ENCODE measurements around the gene AXDND1.

The AXDND1 gene

DNA sequence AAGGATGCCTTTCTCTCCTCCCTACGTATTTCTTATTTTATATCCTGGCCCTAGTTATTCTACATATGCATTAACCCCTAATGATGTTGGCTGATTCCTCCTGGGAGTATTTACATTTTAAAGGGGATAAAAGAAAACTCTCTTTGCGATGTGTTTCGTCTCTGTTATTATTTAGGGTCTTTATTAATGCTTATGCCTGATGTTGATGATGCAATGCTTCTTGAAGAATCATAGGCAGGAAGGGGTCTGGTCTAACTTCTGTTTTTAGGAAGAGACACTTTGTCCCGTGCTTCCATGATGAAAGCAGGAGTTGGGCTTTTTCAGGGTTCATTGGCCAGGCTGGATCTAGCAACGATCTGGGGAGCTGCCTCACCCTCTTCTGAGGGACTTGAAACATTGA lies 210.7 kb downstream of the AXDND1 start:
- no peak for FAIRE-seq

DNA sequence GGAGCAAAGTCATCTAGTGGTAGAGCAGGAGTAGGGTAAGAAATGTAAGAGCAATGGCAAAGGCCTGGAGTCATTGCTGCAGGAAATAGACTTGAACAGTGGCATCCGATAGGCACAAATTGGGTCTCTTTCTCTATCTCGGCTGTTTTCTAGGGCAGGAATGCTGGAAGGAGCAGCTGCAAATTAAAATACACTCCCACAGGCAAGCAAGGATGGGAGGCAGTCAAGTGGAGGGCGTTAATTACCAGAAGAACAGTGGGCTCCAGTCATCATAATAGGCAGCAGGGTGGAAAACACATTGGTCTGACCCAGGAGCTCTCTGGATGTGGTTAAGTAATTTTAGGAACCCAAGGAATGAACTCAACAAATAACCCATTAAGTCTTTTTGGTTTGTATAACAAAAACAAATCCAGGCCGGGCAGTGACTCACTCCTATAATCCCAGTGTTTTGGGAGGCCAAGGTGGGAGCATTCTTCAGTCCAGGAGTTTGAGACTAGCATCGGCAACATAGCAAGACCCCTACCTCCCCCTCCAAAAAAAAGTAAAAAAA lies 218.1 kb downstream of the AXDND1 start:
- FAIRE-seq, result no peak

DNA sequence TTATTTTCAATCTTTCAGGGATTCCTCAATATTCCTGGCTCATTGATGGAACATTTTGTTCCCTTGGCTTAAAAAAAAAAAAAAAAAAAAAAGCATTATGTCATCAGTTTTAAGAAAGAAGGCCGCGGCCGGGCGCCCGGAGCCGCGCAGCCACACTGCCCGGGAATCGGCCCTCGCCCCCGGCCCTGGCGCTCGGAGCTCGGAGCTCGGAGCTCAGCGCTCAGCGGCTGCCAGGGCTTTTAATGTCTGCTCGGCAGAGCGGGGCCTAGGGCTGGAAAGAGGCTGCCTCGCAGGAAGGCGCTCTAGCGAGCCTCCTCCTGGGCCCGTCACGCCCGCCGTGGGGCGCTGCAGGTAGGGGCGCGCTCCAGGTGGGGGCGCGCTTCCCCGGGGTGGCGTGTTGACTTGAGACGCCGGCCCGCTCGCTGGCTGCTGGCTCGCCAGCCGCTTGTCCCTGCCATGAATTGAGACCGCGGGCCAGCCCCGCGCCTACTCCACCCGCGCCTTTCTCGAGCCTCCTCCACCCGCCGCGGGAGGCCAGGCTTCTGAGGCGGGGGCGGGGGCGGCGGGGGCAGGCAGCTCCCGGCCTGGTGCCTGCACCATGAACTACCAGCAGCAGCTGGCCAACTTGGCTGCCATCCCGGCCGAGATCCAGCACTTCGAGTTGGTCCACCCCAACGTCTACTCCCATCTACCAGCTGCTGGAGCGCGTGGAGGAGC lies 220.5 kb downstream of the AXDND1 start:
- FAIRE-seq, result no peak

DNA sequence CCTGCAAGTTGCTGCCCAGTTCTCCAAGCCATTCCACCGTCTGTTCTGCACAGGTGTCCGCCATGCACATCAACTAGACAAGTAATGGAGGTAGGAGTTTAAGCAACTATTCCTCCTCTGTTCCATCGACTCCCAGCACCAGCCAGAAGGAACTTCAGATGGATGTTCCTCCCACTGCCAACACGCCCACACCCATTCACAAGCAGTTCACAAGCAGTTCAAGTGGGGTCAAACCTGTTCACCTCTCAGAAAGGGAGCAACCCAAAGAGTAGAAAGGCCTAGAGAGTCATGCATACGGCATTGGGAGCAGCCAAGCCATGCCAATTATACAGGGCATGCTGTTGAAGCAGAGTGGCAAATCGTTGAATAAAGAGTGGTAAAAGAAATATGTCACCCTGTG lies 221.6 kb downstream of the AXDND1 start:
- FAIRE-seq, result no peak

DNA sequence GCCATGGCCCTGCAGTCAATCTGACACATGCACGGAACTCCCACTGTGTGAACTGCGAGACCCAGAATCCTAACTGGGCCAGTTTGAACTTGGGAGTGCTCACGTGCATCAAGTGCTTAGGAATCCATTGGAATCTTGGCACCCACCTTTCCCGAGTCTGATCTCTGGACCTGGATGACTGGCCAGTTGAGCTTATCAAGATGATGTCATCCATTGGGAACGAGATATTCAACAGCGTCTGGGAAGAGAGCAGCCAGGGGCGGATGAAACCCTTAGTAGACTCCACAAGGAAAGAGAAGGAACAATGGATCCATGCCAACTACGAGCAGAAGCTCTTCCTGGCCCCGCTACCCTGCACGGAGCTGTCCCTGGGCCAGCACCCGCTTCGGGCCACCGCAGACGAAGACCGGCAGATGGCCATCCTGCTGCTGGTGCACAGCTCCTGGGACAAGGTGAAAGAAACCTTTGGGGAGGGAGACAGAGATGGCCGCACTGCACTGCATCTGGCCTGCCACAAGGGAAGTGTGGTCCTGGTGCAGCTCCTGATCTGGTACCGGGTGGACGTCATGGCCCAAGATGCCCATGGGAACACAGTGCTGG lies 222.8 kb downstream of the AXDND1 start:
- no peak for FAIRE-seq

DNA sequence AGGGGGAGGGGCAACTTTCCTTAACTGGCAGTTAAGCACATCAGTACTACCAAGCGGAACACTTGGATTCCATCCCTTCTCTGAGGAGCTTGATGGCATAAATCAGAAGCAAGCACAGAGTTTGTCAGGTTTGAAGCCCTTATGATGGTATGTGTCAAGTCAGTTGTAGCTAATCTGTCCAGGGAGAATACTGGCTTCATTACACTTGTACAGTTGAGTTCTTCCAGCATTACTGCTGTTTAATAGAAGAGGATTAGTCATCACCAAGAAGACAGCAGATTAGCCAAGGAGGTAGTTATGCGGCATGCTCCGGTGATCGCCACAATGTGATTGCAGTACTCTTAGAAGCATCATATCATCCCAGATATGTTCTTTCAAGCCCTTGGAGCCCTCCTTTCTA lies 223.7 kb downstream of the AXDND1 start:
- FAIRE-seq, result no peak

DNA sequence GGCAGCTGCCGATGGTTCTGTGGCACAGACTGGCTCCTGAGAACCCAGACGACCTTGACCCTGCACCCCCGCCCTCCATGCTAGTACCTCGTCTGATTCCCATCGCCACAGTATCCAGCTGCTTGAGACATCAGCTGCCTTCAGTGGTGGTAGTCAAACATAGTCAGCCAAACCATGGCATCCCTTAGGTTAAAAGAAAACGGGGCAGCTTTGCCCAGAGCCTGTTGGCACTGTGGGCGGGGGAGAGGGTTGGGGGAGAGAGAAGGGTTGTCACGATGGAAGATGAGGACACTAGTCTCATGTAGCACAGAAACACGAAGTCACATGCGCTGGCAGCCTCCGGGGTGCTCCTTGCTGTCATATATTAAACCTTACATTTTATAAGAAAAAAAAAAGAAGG lies 224.9 kb downstream of the AXDND1 start:
- FAIRE-seq, result no peak

DNA sequence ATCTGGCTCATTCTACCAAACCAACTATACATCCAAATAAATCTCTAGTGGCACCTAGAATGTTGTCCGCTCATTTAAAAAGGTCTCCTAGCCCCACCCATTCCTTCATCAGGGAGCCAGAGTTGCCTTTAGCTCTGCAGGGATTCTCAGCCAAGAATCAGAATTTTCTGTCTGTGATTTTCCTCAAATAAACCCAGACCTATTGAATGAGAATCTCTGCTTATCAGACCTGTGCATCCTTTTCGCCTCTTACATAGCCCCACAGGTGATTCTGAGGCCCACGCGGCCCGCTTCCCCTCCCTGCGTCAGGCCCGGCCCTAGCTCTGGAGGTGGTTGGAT lies 225.5 kb downstream of the AXDND1 start:
- FAIRE-seq, result no peak

DNA sequence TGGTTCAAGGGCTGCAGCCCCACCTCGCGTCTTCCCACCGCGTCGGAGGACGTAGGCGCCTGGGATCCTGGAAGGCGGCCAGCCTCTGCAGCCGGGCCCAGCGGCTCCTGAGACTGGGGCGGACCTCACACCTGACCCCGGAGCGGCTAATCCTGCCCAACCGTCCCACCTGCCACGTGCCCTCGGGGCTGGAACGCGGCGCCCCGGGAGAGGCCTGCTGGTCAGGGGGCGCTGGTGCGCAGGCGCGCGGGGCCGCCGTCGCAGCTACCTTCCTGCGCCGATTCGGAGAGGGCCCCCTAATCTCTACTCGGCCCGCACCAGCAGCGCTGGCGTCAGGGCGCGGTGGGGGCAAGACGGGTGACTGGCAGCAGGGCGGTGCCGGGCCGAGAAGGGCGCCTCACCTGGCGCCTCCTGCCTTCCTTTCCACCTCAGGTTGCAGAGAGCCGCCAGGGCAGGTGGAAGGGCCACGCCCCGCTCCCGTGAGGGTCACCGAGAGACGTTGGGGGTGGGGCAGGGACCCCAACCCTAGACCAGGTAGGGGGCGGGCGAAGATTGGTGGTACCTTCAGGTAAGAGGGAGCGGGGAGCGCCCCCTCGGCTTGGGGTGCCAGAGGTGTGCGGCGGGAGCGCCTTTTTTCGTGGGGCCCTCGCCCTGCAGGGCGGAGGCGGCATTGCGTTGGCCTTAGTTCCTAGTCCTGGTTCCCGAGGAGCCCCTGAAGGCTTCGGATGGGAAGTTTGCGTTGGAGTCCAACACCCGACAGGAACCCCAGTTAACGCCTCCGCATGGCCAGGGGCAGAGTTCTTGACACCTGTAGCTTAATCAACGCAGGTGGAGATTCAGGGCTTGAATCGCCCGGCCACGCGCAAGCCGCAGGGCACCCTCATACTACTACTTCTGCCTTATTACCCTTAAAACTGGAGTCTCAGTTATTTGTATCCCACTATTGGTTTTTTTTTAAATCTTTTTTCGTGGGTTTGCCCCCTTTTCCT lies 226.1 kb downstream of the AXDND1 start, which contains the start of gene TDRD5:
TSS of gene TDRD5 (plus strand) at position 241 of the 989 bp plus-strand sequence. CDS start 784 bp downstream, outside the sequence.
- FAIRE-seq, result no peak

DNA sequence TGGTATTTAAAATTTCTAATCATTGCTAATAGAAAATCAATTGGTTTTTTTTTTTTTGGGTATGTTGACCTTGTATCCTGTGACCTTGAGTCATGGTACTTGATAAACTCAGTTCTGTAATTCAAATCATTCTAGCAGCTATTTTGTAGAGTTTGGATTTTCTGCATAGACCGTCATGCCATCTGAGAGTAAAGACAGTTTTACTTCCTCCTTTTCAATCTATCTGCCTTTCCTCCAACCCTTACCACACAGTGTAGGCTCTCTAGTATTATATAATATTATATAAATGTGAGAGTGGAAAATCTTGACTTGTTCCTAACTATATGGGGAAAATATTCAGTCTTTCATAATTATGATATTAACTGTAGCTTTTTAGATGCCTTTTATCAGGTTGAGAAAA lies 232.9 kb downstream of the AXDND1 start:
- no peak for FAIRE-seq

DNA sequence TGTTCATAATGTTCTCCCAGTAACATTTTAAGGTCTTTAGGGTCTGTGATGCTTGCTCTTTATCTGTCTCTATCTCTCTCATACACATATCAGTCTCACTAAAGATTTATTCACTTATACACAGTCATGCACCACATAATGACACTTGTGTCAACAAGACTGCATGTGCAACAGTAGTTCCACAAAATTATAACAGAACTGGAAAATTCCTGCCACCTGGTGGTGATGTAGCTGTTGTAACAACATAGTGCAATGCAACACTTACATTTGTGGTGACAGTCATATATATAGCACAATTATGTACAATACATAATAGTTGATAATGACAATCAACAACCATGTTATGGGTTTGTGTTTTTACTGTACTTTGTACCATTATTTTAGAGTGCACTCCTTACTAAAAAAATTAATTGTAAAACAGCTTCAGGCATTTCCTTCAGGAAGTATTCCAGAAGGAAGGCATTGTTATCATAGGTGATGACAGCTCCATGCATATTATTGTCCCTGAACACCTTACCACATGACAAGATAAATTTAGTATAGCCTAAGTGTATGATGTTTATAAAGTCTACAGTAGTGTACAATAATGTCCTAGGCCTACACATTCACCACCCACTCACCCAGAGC lies 234.0 kb downstream of the AXDND1 start:
- FAIRE-seq, result no peak

DNA sequence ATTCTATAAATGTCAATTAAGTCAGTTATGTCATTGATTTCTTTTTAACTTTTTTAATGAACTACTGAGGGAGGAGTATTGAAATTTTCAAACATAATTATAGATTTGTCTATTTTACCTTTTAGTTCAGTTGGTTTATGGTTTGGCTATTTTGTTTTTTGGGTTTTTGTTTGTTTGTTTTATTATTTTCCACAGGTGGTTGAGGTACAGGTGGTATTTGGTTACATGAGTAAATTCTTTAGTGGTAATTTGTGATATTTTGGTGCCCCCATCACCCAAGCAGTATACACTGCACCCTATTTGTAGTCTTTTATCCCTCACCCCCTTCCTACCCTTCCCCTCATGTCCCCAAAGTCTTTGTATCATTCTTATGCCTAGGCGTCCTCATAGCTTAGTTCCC lies 235.3 kb downstream of the AXDND1 start:
- no peak for FAIRE-seq

All from colon (tissue), 2 donors.